HK-2 (cell line): ENCODE data around the gene TMEM132D.

ENCODE experiments used
- DNase-seq: peaks from one replicate; pipeline ENCODE4 v3.0.0-alpha.2; 2018; ENCODE audit not compliant: unreplicated experiment

Gene TMEM132D

DNA sequence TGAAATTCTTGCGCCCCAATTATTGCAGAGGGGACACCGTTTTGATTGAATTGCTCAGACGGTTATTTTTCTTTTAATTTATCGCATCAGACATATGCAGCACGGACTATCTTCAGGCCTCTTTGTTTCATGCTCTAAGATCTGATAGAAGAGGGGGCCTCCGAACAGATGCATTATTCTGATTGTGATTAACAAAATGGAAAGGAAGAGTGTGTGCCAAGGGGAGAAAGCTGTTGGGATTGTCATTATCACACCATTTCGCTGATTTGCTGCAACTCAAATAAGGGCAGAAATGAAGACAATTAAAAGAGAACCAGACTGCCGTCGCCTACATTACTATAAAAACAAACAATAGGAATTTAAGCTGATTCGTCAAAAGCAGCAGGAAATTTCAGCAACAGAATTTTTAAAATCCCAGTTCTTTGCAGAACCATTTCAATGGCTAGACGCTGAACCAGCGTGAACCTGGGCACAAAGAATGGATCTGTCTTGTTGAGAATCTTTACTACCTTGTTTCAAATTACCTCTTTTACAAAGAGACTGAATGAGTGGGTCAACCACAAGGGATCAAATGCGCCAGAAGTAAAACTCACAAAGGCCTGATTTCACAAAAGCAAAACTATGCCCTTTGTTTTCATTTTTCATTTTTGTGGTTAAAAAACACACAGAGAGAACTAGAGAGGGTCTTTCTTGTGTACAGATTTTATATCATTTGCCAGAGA, 30.6 kb downstream of the TMEM132D start:
- DNase-seq: no peak

DNA sequence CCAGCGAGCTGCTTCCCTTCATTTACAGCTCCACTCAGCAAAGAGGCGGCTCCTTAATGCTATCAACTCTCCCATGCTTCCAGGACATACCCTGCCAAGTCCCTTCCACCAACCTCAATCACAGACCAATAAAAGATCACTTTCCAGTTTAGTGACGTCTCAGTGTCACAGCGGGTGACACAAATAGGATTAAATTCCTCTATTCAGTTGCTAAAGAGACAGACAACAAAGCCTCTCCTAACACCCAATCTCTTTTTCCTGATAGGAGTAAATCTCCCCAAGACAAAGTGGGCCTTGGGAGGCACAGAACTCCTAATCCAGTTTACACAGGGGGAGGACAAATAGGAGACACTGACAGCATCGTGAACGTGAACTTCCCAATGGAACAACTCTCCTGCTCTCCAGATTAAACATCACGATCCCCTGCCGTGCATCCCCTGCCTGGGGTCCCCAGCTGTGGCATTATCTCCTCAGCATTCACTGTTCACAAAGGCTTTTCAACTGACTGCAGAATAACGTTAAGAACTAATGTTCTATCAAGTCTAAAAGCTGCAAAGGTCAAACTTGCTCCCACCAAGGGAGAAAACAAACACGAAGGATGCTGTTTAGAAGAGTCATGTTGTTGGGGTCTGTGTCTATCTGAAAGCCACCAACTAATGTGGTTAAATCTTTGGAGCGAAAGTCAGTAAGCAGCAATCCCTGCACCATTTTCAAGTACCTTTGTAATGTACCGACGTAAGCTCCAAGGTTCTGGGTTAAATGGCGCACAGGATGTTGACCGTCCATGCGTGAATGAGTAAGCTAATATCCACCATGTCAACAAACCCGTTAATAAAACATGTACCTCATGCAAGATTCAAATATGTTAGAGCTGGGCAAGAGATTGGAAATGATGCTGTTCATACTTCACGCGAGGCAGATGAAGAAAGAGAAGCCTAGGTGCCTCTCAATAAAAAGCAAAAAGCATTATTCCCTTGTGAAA, 31.5 kb downstream of the TMEM132D start:
- DNase-seq: no peak

DNA sequence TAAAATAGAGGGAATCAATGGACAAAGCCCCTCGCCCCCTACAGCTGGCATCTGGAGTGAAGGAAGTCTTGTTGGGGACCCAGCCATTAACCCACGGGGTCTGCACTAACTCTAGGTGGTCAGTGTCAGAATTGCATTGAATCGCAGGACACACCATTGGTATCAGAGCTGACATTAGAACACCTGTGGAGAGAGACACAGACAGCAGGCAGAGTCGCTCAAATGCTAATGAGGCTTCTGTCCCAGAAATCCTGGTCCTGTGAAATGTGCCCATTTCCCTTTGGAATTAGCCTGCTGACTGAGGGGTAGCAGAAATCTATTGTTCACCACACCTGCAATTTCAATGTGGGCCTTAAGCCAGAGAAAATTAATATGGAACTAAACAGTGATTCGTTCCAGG, 33.0 kb downstream of the TMEM132D start:
- no peak for DNase-seq

DNA sequence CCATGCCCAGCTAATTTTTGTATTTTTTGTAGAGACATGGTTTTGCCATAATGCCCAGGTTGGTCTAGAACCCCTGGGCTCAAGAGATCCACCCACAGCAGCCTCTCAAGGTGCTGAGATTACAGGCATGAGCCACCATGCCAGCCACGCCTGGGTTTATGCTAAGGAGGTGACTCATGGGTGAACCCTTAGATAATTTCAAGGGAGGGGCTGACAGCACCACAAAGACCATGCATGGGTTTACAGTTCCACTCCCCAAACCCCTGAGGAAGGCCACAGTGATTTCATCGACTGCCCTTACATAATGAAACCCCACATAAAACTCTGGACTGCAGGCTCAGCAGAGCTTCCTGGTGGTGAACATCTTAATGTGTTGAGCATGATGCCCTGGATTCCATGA, 33.7 kb downstream of the TMEM132D start:
- no peak for DNase-seq

DNA sequence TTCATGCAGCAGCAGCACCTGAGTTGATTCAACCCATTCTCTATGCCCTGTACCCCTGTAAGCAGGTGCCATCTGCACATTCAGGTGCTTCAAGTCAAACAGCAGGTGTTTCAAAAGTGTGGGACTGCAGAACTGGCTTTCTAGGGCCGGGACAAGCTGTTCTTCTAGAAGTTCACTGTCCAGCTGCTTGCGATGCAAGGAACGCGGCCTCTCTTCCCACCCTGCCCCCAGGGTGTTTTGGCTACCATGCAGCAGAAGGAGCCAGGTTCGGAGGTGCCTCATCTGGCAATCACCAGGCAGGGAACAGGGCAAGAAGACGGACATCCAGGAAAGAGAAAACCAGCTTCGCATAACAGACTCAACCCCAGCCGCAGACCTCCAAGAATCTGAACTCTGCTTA, 35.2 kb downstream of the TMEM132D start:
- DNase-seq: no peak

DNA sequence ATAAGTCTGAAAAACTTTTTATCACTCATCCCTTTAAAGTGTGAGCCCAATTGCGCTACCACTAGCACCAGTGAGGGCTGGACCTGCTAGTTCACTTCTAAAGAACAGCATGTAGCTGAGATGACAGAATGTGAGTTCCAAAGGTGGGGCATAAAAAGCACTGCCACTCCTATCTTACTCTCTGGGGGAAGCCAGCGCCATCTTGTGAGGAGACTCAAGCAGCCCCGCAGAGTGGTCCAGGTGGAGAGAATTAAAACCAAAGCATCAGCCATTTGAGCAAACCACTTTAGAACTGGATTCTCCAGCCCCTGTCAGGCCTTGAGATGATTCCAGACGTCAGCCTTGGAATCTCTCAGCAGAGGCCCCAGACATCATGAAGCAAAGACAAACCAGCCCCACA, 39.9 kb downstream of the TMEM132D start:
- DNase-seq: no peak

DNA sequence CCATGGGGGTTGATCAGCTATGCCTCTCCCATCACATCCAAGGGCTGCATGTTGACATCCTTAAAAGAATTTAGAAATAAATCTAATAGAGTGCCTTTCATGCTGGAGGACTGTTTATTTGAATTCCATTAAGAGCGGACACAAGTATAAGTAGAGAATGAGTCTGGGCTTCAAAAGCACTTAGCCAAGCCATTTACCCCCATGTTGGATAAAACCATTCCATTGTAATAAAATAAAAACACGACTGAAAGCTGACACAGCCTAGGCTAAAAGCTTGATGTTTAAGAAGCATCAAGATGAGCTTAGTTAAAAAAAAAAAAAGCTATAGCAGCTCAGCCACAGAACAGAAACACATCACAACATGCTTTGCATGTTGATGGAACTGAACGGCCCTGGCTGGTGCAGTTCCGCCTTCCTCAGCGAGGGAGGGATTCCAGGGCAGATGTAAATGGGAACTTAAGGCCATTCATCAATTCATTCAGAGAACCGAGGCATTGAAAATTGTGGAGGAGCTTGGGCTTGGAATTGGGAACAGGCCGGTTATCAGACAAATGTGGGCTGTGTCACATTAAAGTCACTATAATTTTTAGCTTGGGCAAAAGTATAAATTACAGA, 41.2 kb downstream of the TMEM132D start:
- no peak for DNase-seq

DNA sequence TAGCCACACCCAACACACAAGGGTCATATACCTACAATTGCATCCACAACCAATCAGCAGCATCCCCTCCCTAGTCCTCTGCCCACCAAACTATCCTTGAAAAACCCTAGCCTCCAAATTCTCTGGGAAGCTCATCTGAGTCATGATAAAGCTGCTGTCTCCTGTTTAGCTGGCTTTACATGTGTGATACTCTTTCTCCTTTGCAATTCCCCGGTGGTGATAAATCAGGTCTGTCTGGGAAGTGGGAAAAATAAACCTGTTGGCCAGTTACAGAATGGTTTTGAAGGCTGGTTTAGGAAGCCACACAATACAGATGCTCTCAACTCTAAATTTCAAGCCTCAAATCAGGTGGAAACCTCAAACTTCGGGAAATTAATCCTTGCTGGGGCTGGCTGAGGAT, 41.9 kb downstream of the TMEM132D start:
- DNase-seq: no peak

DNA sequence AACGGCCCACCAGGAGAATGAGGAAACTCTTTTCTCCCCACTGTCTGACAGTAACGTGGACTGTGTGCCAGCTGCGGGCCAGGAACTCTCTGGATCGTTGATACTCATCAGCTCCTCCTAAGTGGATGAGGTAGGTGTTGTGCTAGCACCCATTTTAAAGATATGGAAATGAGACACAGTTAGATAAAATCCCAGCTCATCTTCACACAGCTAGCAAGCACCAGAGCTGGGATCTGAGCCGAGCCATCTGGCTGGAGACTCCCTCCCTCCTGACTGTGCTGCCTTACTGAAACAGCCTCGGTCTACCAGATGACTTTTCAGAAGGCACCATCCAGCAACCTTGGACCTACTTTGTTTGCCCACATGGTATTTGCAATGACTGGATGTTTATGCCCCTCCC, 49.2 kb downstream of the TMEM132D start:
- no peak for DNase-seq

DNA sequence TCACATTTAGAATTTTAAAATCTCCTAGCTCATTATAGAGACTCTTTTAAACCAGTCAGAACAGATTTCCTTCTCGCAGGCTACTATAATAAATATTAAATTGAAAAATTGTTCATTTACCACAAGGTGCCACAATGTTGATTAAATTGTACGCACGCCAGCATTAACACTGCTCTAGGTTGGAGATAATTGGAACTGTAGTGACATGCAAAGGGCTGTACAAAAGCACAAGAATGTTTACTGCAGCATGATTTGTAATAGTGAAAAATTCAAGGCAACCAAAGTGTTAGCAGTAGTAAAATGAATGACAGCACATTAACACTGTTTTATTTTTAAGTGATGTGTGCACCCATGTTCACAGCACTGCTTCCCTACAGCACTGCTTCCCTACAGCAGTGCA, 52.5 kb downstream of the TMEM132D start:
- DNase-seq: no peak

DNA sequence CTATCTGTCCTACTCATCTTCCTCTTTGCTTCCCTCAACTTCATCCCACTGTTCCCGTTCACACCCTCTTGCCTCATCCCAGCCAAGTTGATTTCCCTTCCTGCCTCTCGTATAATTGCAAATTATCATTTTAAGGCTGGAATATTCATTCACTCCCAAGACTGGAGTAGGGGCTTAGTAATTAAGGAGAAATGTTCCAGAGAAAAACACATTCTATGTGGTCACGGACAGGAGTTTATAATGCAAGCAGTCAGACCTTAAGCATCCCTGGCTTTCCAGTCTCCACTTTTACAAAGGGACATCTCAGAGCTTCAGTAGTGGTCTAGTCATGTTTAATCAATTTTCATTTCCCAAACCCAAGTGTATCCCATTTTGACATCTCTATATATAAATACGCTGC, 54.9 kb downstream of the TMEM132D start:
- DNase-seq: no peak

DNA sequence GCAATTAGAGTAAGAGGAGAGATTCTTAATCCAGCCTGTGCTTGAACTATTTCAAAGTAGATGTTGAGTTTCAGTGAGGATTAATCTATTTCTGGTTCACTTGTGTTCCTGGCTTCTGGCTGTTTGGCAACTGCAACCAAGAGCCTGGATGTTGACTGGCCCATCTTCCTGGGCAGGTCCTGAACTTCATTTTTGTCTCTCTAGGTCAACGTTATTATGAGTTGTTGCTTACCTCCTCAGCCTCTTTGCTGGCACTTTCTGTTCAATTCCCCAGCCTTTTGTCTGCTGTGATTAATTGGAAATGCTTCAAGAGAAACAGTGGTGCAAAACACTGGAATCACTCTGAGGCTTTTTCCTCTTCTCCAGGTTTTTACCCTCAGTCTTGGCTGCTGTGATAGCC, 56.8 kb downstream of the TMEM132D start:
- no peak for DNase-seq

DNA sequence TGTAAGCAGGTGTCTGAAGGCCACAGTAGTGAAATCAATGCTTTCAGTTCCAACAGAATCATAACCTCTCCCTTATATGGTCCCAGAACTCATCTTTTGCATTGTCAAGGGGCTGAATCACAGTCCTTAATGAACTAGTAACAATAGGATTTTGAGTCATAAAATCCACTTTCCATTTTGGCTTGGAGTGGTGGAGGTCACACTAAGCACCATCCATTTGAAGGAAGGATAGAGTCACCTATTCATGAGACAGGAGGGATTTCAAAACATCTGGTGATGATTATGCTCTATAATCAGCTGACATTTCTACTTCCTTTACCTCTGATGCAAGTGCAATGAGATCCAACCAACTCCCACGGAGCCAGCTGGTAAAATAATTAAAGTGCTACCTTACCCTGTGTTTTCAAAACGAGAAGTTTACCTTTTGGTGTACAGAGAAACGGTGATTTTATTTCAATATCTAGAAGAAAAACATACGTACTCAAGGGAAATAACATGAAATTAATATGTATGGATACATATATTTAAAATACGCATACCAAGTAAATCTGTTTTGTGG, 59.1 kb downstream of the TMEM132D start:
- no peak for DNase-seq

DNA sequence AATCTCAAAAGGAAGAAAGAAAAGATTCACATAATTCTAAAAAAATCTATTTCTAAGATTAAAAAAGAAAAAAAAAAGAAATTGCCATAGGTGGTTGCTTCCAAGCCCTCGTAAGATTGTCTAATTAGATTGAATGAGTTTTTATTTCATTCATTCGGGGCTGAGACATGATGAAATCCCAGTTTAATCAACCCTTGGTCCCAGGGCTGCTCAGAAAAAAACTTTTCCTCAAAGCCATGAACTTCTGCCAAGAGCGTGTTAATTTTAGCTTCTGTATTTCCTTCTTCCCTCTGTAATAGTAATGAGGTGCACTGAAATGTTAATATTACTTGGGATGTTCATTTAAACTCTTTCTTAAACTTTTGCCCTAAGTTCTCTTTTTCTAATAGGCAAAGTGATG, 62.6 kb downstream of the TMEM132D start:
- DNase-seq: no peak

DNA sequence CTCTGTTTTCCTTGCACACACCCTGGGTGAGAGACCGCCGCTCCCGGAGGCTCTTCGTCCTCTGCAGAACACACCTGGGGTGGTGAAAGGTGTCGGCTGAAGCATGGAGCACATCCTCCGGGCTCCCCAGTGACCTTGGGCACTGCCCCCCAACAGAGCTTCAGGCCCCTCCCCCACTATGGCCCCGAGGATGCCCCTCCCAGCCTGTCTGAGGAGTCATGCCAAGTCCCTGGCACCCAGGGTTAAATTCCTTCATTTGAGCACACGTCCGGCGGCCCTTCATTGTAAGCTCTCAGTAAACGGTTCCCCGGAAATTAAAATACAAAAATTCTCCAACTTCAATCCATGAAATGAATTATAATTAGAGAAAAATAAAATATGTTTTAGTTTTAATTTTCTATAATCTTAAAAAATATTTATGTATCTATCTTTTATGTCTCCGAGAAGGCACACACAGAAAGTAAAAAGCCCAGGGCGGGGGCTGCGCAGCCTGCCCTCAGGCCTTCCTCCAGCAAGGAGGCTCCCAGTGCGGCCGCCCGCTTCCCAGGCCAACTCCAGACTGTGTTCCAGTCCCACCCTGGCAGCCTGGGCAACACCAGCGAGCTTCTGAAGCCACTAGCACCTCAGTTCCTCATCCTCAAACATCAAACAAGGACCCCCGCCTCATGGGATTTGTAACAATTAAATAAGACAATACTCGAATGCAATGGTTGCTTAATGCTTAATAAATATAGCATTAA, 63.5 kb downstream of the TMEM132D start:
- no peak for DNase-seq

DNA sequence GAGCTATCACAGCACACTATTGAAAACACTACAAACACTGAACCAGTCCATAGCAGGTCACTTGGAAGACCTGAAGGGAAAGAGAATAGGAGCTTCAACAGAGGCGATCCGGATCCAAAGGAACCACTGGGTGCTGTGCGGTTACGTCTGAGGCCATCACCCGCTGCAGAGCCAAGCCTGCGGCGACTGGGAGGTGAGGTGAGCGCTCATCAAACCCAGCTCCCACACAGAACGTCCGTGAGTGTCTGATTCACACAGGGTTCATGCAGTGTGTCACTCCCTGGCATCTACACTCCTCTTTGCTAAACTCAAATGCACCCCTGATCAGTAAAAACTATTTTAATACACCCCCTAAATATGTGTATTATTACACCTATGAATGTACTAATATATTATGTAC, 64.1 kb downstream of the TMEM132D start:
- no peak for DNase-seq

DNA sequence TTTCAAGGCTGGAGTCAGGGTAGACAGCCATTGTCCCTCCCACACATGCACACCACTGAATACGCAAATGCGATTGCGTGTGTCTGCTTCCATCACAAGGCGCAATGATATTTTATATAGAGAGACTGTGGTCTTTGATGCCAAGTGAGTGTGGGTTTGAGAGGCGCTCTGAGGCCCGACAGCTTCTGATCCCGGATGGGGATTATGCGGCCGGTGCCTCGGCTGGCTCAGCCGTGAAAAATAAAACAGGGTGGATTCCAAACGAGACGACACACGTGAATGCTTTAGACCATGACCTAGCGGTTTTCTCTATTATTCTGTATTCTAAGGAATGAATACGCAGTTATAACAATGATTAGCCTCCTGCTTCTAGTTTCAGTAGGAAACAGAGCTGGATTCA, 72.5 kb downstream of the TMEM132D start:
- DNase-seq: no peak

DNA sequence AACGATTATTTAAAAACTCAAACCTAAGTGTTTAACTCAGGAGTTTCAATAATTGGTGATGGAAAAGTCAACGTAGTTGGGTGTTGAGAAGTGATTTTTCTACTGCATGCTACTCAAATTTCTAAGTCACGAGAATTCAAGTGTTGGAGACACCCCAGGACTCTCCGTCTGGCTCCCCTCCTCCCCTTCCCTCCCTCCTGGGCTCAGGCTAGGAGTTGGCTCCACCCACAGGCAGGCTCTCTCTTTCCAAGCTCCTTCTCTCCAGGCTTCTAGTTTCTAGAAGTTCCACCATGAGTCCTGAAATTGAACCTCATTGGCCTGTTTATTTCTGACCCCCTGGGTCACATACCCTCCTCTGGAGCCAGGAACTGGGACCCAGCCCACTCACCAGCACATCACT, 73.0 kb downstream of the TMEM132D start:
- DNase-seq: no peak

DNA sequence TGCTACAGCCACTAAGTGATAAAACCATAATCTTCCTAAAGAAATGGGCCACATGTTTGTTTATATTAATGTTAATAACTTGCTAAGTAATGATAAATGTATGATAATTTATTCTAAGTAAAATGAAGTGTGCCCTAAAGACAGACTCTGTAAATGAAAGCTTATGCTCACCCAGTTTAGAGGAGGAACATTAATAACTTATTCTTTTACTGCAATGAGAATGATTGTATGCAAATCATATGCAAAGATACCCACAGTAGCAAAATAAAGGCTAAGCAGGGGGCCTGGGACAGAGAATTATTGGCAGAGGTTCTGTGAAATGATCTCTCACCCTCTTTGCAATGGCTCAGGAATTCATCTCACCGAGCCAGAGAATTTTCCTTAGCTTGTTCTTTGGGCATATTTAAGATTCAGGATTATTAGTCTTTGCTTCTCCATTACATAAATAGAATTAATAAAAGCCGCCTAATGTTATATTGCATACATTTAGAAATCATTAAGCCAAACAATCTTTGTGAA, 75.9 kb downstream of the TMEM132D start:
- DNase-seq: no peak

DNA sequence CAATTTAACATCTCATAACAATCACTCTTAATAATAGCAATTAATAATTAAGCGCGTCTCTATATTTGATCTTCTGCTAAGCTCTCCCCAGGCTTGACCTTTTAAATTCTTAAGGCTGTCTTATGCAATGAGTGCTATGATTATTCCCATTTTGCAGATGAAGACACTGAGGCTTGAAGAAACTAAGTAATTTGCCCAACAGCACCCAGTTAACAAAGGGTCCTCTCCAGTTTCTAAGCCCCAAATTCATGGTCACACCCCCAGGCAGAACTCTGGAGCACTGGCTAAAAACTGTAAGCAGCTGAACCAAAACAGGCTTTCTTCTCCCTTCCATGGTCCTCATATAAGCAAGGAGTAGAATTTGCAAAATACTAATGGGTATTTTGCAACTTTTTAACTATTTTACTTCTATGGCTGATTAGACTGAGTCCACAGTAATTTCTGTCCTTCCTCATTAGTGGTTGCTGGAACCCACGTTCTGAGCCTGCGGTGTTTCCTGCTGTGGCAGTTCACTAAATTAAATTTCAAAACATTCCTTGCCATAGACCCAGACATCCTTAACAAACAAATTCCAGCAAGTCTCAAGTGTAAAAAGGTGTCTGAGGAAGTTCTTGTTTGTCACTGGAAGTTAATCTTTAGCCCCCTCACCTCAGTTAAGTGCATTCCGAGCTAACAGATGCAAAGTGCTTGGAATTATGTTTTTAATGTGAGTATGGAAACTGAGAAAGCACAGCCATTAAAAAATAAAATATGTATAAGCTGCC, 76.5 kb downstream of the TMEM132D start:
- no peak for DNase-seq

DNA sequence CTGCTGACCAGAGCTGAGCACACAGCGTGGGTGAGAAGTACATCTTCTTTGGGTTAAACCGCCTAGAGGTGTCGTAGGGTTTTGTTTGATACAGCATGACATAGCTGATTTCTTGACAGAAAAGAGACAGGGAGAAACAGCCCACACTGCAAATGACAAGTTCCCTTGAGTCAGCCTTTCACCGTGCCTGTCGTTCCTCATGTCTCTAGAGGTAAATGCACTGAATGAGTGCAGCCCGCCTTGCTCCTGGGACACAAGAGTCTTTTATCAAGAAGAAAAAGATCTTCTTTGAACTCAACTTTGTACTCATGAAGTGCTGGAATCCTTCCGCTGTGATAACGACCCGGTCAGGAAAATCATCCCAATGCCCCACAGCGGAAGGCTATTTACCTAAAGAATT, 77.6 kb downstream of the TMEM132D start:
- no peak for DNase-seq
